Limb (tissue), 2 donors: ENCODE measurements around the gene ARHGAP33.
"Not testable (repeated sequence)": the region's sequence is repeated elsewhere in the genome, so short reads cannot be mapped to it uniquely, and the experiment has no call there.

Source experiments
- DNase-seq, 2 donors: peaks; one replicate each; pipeline ENCODE4 v3.0.0-alpha.2; 2016; ENCODE audit errors: extremely low spot score in 2 of 2

Gene ARHGAP33

DNA sequence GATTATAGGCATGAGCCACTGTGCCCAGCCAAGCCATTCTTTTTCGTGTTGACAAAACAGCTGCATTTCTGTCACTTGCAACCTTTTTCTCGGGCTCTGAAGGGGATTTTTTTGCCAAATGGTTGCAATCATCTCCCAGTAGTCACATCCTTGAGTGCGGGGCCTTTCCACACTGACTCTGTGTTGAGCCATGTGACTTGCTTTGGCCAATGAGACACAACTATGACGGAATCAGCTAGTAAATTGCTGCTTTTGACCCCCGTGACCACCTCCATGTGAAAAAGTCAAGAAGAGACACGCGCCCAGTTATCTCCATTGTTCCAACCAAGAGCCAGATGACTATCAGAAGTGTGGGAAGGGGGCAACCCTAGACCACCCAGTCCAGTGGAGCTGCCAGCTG is 58.6 kb downstream of the ARHGAP33 start:
- no peak for DNase-seq

DNA sequence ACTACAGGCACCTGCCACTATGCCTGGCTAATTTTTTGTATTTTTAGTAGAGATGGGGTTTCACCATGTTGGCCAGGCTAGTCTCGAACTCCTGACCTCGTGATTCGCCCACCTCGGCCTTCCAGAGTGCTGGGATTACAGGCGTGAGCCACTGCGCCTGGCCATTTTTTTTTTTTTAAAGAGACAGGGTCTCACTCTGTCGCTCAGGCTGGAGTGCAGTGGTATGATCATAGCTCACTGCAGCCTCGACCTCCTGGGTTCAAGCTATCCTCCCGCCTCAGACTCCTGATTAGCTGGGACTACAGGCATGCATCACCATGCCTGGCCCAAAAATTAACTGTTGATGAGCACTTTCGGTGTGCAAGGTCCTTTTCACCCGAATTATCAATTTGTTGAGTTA is 60.7 kb downstream of the ARHGAP33 start:
- not testable (repeated sequence) for DNase-seq
